Loucy (cell line): ENCODE measurements around the gene PURA.

Experiments
- H2AFZ ChIP-seq: fragments of 200-600 bp; sonication (generic); 2 replicates; pipeline ENCODE4 v1.6.0; 2016; ENCODE audit warnings: antibody characterized with exemption, mild to moderate bottlenecking, low read length, moderate library complexity
- H3F3A ChIP-seq: fragments of 200-600 bp; 2 replicates; pipeline ENCODE4 v1.6.0; 2016; ENCODE audit warnings: antibody characterized with exemption, low read depth, mild to moderate bottlenecking
- H3K27me3 ChIP-seq: fragments of 200-600 bp; sonication (generic); 2 replicates; pipeline ENCODE4 v1.6.1; 2014; ENCODE audit warnings: low read length, mild to moderate bottlenecking; ENCODE audit not compliant: insufficient read depth, poor library complexity, severe bottlenecking
- H3K36me3 ChIP-seq: fragments of 200-600 bp; sonication (generic); 2 replicates; pipeline ENCODE4 v1.6.1; 2016; ENCODE audit warnings: low read length; ENCODE audit not compliant: insufficient read depth
- H3K4me1 ChIP-seq: fragments of 200-600 bp; sonication (generic); 2 replicates; pipeline ENCODE4 v1.5.1; 2014; ENCODE audit warnings: low read length, mild to moderate bottlenecking; ENCODE audit not compliant: insufficient read depth, poor library complexity, severe bottlenecking
- H3K4me2 ChIP-seq: fragments of 200-600 bp; sonication (generic); 2 replicates; pipeline ENCODE4 v1.6.0; 2014; ENCODE audit warnings: antibody characterized with exemption, low read length, low read depth, mild to moderate bottlenecking; ENCODE audit not compliant: poor library complexity, severe bottlenecking
- H3K4me3 ChIP-seq: fragments of 200-600 bp; sonication (generic); 2 replicates; pipeline ENCODE4 v1.5.1; 2014; ENCODE audit warnings: low read length, mild to moderate bottlenecking, mixed read lengths; ENCODE audit not compliant: poor library complexity, severe bottlenecking
- H3K79me2 ChIP-seq: fragments of 200-600 bp; sonication (generic); 2 replicates; pipeline ENCODE4 v1.6.1; 2014; ENCODE audit warnings: low read length; ENCODE audit not compliant: insufficient read depth
- H3K9ac ChIP-seq: fragments of 200-600 bp; sonication (generic); 2 replicates; pipeline ENCODE4 v1.6.0; 2014; ENCODE audit warnings: mild to moderate bottlenecking, low read depth, low read length, moderate library complexity; ENCODE audit not compliant: poor library complexity, severe bottlenecking
- H3K9me2 ChIP-seq: fragments of 200-600 bp; sonication (generic); replicated peaks from 2 replicates; pipeline ENCODE4 v1.6.1; 2016; ENCODE audit warnings: low read depth, low read length, mixed read lengths
- H3K9me3 ChIP-seq: fragments of 200-600 bp; sonication (generic); 2 replicates; pipeline ENCODE4 v1.6.1; 2014; ENCODE audit warnings: mild to moderate bottlenecking, antibody characterized with exemption, low read length, low read depth; ENCODE audit not compliant: insufficient read depth
- H4K20me1 ChIP-seq: fragments of 200-600 bp; sonication (generic); 2 replicates; pipeline ENCODE4 v1.6.0; 2014; ENCODE audit warnings: antibody characterized with exemption, low read length, mild to moderate bottlenecking; ENCODE audit not compliant: insufficient read depth, poor library complexity, severe bottlenecking
- CTCF ChIP-seq: fragments of 200-600 bp; sonication (generic); conservative IDR thresholded peaks from 2 replicates; pipeline ENCODE4 v1.5.1; 2014; ENCODE audit warnings: mild to moderate bottlenecking, antibody characterized with exemption, low read length
- EZH2phosphoT487 ChIP-seq: fragments of 200-600 bp; IDR thresholded peaks from 2 replicates; pipeline ENCODE4 v1.6.1; 2018; ENCODE audit warnings: antibody characterized with exemption, mild to moderate bottlenecking, moderate library complexity, borderline replicate concordance

The PURA gene

DNA sequence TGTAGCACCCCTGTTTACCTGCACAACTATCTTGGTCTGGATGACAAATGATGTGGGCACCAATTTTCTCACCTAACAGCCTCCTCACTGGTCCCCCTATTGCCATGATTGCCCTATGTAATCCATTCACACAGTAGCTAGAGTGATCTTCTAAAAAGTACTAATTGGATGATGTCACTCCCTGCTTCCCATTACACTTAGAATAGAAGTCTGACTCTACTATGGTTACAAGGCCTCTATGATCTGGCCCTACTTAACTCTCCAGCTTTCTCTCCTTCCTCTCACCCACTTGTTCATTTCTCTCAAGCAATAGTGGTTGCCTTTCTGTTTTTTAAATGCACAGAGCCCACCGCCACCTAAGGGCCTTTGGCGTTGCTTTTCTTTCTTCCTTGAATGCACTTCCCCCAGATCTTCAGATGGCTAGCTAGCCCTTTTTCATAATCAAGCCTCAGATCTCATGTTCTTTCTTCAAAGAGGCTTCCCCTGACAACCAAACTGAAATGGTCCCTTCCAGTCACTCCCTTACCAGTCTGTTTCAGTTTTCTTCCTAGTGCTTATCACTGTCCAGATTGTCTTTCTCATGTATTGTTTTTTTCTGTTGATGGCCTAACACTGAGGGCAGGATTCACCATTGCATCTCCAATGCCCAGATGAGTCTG is 20.5 kb downstream of the PURA start:
- Histone ChIP-seq H3K9me2 (no peaks in the 10 kb centered on the region), H3K36me3 (no peaks in the 10 kb centered on the region), H3K4me2 (no peak overlapping the region), H3K4me1 (peaks cover 30% of the 10 kb centered on the region), H3K4me3 (no peak overlapping the region), H3K79me2 (no peaks in the 10 kb centered on the region), H3K27me3 (no peaks in the 10 kb centered on the region), H3K9ac (no peak overlapping the region), H4K20me1 (no peaks in the 10 kb centered on the region), H3F3A (no peaks in the 10 kb centered on the region), H2AFZ (no peak overlapping the region), H3K9me3 (no peaks in the 10 kb centered on the region)
- TF ChIP-seq EZH2phosphoT487 (no peak), CTCF (no peak)

DNA sequence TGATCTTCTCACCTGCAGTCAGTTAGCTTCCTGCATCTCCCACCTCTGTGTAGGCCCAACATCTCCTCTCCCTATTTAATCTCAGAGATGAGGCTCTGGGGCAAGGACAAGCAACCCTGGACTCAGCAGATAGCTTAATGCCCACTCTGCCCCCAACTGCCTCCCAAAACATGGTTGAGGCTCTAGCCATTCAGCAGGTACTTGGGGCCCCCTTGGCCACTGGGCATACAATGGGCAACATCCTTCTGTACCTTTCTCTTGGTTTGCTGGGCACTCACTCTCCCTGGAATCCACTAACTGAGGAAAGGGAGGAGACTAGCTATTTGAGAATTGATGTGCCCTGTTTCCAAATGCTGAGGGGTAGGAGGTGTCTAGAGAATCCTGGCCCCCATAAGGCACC is 21.2 kb downstream of the PURA start:
- H3K9ac ChIP-seq = no peak overlapping the region
- H3F3A ChIP-seq = no peaks in the 10 kb centered on the region
- H4K20me1 ChIP-seq = no peaks in the 10 kb centered on the region
- no peaks in the 10 kb centered on the region for H3K27me3 ChIP-seq
- H3K4me3 ChIP-seq = no peak overlapping the region
- H2AFZ ChIP-seq = no peak overlapping the region
- H3K9me3 ChIP-seq = no peaks in the 10 kb centered on the region
- H3K36me3 ChIP-seq = no peaks in the 10 kb centered on the region
- no peak overlapping the region for H3K4me2 ChIP-seq
- H3K4me1 ChIP-seq = peaks cover 30% of the 10 kb centered on the region
- no peak for TF ChIP-seq EZH2phosphoT487
- no peak for TF ChIP-seq CTCF
- H3K79me2 ChIP-seq = no peaks in the 10 kb centered on the region
- no peaks in the 10 kb centered on the region for H3K9me2 ChIP-seq

DNA sequence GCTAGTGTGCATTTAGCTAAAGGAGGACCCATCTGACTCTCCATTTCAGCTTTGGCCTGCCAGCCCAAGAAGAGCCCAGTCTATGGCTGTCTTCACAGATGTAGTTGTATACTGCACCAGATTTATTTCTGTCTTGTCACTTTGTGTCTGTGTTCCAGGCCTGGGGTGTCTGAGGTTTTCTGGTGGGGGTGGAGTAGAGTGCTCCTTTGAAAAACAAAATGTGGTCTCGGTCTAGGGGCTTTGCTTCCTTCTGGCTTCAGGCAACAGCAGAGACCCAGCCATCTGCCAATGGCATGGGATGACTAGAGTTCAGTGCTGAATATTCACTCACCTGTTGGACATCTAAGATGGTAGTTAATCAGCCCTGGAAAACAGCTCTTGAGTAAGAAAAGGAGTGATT is 22.7 kb downstream of the PURA start:
- H3F3A ChIP-seq = no peaks in the 10 kb centered on the region
- H4K20me1 ChIP-seq = no peaks in the 10 kb centered on the region
- H3K9me3 ChIP-seq = no peaks in the 10 kb centered on the region
- H3K79me2 ChIP-seq = no peaks in the 10 kb centered on the region
- no peak overlapping the region for H3K4me3 ChIP-seq
- H3K36me3 ChIP-seq = no peaks in the 10 kb centered on the region
- no peak overlapping the region for H2AFZ ChIP-seq
- H3K4me1 ChIP-seq = peaks cover 28% of the 10 kb centered on the region
- H3K9ac ChIP-seq = no peak overlapping the region
- no peaks in the 10 kb centered on the region for H3K27me3 ChIP-seq
- TF ChIP-seq EZH2phosphoT487 = no peak
- no peaks in the 10 kb centered on the region for H3K9me2 ChIP-seq
- no peak overlapping the region for H3K4me2 ChIP-seq

DNA sequence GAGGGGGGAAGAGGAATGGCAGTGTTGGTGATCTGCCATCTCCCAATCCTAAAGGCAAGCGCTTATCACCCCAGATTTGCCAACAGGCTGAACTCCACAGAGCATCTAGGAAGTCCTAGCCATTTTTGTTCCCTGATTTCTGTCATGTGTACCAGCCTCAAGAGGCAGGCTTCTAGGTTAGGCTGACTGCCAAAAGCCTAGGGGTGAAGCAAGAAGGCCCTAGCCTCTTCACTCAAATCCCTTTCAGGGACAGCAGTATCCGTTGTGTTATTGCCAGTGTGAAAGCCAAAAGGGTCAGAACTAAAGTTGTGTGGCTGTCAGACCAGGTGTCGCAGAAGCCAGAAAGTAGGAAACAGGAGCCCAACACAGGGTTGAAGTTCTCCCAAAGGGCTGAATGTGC is 26.5 kb downstream of the PURA start:
- Histone ChIP-seq H3K36me3 (no peaks in the 10 kb centered on the region), H2AFZ (no peak overlapping the region), H3K27me3 (no peaks in the 10 kb centered on the region), H3K9ac (no peak overlapping the region), H3K4me2 (no peak overlapping the region), H3K9me2 (no peaks in the 10 kb centered on the region), H3F3A (no peaks in the 10 kb centered on the region), H4K20me1 (no peaks in the 10 kb centered on the region), H3K4me1 (no peaks in the 10 kb centered on the region), H3K4me3 (no peak overlapping the region), H3K9me3 (no peaks in the 10 kb centered on the region), H3K79me2 (no peaks in the 10 kb centered on the region)
- TF ChIP-seq EZH2phosphoT487 (no peak), CTCF (no peak)
